Heart right ventricle (tissue), 16 donors: ENCODE data around the gene CCDC28B. TPM values are rescaled to one million over a fixed set of nuclear protein-coding genes. Genes with fewer than 3 reads are reported as not detected.

Source experiments
- ATAC-seq, 8 donors: fragments of 200-7000 bp; cut with Tn5 transposase; one replicate each; pipeline ENCODE4 v1.9.1; 2020; ENCODE audit warnings: mild to moderate bottlenecking in 8 of 8, moderate library complexity in 8 of 8, moderate number of reproducible peaks in 1 of 8
- DNase-seq, 2 donors: peaks; one replicate each; pipeline ENCODE4 v3.0.0-alpha.2; 2020
- H3K27ac ChIP-seq, 10 donors: fragments of 200-600 bp; sonication (generic) in 2 of 10; one replicate each; pipeline versions ENCODE4 v1.5.0 to v1.8.0; 2020 to 2022; ENCODE audit warnings: mild to moderate bottlenecking in 3 of 10
- H3K27me3 ChIP-seq, 7 donors: fragments of 200-600 bp; one replicate each; pipeline ENCODE4 v1.8.0; 2021 to 2022; ENCODE audit warnings: mild to moderate bottlenecking in 2 of 7
- H3K36me3 ChIP-seq, 9 donors: fragments of 200-600 bp; sonication (generic) in 1 of 9; one replicate each; pipeline versions ENCODE4 v1.5.0 to v1.8.0; 2020 to 2022; ENCODE audit warnings: mild to moderate bottlenecking in 2 of 9
- H3K4me1 ChIP-seq, 9 donors: fragments of 200-600 bp; sonication (generic) in 1 of 9; one replicate each; pipeline versions ENCODE4 v1.5.0 to v1.8.0; 2020 to 2022; ENCODE audit warnings: mild to moderate bottlenecking in 4 of 9
- H3K4me3 ChIP-seq, 10 donors: fragments of 200-600 bp; sonication (generic) in 2 of 10; one replicate each; pipeline versions ENCODE4 v1.5.0 to v1.8.0; 2020 to 2022; ENCODE audit warnings: mild to moderate bottlenecking in 7 of 10, moderate library complexity in 2 of 10
- H3K9me3 ChIP-seq, 11 donors: fragments of 200-600 bp in 10 of 11; sonication (generic) in 2 of 11; one replicate each; pipeline versions ENCODE4 v1.5.0 to v1.8.0; 2013 to 2022; ENCODE audit warnings: mild to moderate bottlenecking in 2 of 11, control low read depth in 1 of 11, moderate library complexity in 1 of 11
- WGBS, 2 donors: extraction: QIAGEN DNeasy Blood & Tissue Kit; methylation state at CpG; one replicate each; pipeline ENCODE4 v1.1.7; 2013; ENCODE audit warnings: inconsistent platforms in 1 of 2; 5-methylcytosine and 5-hydroxymethylcytosine counted together
- intact Hi-C, 10 donors: fragments of 100-400 bp; cut with DNase I; formaldehyde crosslinking; loops; one replicate each; pipeline versions ENCODE4 v1.11.1 to v1.14.2; 2022
- polyA plus RNA-seq, 2 donors: library from polyadenylated mRNA; stranded (reverse); fragments of 200-250 nt; gene quantifications; one replicate each; pipeline ENCODE4 v1.2.3, GENCODE V29; 2013
- total RNA-seq, 10 donors: library from RNA; stranded (reverse); fragmentation: NEBNext Ultra II Directional in 3 of 10; extraction: Animal tissue kit (Norgen Biotek cat#: 25700) in 3 of 10; gene quantifications; one replicate each; pipeline versions ENCODE4 v1.2.1 to v1.2.4, GENCODE V29; 2021 to 2023
- TF ChIP-seq, protein P1 (sequence below), 9 donors: fragments of 200-600 bp; sonication (generic) in 2 of 9; IDR thresholded peaks; one replicate each; pipeline versions ENCODE4 v1.5.0 to v1.8.0; 2021 to 2022; ENCODE audit warnings: antibody characterized with exemption in 9 of 9, mild to moderate bottlenecking in 5 of 9, moderate library complexity in 1 of 9
- donor health status: Arrhythmogenic right ventricular cardiomyopathy.
- donor health status: ischemic (EF 13 %, LVEDD 7.1; RV severe dilation, severe dysfunction).
- donor health status: healthy with polysubstance abuse.
- donor health status: DM: no; HTN: yes; CAD: no.
- donor health status: DM: no; HTN: no; CAD: no.
- donor health status: ischemic (EF 25% LVEDD 6.9; RV normal size, moderate dysfunction).
- donor health status: ischemic (EF 25% LVEDD 5.7; RV mildly dilated, moderate dysfunction).
- donor health status: healthy.
- donor health status: DM: yes; HTN: yes; CAD: no.
- donor health status: Ischemic cardiomyopathy.
- donor health status: ischemic (EF 35%, LVEDD 5.7; RV mildly dilated, moderate dysfunction).
- donor health status: nonischemic (EF 11% LVEDD 7.7; RV severe dilation, severe dysfunction).
- donor health status: DM: yes; HTN: yes; CAD: no.
- donor health status: PGD.
- donor health status: ischemic (EF 29% LVEDD 5.4; RV normal size, mild dysfunction).
- donor health status: nonischemic (EF 23%, LVEDD 6.1; RV moderate dilation, normal function).

The CCDC28B gene
- total and polyA plus RNA-seq, 12 donors = 11.8 to 42.7 (median 17.7) TPM

DNA sequence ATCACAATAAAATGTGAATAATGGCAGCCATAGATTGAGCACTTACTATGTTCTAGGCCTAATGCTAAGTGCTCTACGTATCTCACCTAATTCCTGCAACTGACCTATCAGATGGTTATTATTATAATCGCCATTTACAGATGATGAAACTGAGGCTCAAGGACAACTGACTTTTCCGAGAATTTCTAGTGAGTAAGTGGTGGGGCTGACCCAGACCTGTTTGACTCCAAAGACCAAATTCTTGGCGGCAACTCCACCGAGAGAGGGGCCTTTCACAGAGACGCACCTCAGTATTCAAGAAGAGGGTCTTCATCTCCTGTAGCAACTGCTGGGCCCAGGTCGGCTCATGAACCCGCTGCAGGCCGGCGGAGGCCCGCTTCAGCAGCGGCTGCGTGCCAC, 21.2 kb downstream of the CCDC28B start:
- WGBS, 2 donors = 8% methylated on average over 13 of the region's 13 CpGs
- DNase-seq (no peak), ATAC-seq (no peak)
- H3K27me3 ChIP-seq = no peaks in the 10 kb centered on the region
- H3K27ac ChIP-seq = peak overlapping the region in 9 of 10 donors; percentile 76 to 95 (median 91)
- H3K4me1 ChIP-seq = peaks cover 5 to 36% (median 28%) of the 10 kb centered on the region in 9 donors
- TF ChIP-seq, protein P1, sequence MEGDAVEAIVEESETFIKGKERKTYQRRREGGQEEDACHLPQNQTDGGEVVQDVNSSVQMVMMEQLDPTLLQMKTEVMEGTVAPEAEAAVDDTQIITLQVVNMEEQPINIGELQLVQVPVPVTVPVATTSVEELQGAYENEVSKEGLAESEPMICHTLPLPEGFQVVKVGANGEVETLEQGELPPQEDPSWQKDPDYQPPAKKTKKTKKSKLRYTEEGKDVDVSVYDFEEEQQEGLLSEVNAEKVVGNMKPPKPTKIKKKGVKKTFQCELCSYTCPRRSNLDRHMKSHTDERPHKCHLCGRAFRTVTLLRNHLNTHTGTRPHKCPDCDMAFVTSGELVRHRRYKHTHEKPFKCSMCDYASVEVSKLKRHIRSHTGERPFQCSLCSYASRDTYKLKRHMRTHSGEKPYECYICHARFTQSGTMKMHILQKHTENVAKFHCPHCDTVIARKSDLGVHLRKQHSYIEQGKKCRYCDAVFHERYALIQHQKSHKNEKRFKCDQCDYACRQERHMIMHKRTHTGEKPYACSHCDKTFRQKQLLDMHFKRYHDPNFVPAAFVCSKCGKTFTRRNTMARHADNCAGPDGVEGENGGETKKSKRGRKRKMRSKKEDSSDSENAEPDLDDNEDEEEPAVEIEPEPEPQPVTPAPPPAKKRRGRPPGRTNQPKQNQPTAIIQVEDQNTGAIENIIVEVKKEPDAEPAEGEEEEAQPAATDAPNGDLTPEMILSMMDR (IDR thresholded peaks at IDR 0.05) = no peak
- H3K9me3 ChIP-seq = no peaks in the 10 kb centered on the region
- intact Hi-C loops = loop anchor here in 6 of 10 donors (5.0 to 10.0 kb wide), 3 partner anchors 91 to 103 kb away; no protein-coding TSS in a partner anchor
- H3K4me3 ChIP-seq = peak overlapping the region; percentile 65 to 94 (median 84)
- H3K36me3 ChIP-seq = peaks cover 0 to 72% (median 18%) of the 10 kb centered on the region in 9 donors

DNA sequence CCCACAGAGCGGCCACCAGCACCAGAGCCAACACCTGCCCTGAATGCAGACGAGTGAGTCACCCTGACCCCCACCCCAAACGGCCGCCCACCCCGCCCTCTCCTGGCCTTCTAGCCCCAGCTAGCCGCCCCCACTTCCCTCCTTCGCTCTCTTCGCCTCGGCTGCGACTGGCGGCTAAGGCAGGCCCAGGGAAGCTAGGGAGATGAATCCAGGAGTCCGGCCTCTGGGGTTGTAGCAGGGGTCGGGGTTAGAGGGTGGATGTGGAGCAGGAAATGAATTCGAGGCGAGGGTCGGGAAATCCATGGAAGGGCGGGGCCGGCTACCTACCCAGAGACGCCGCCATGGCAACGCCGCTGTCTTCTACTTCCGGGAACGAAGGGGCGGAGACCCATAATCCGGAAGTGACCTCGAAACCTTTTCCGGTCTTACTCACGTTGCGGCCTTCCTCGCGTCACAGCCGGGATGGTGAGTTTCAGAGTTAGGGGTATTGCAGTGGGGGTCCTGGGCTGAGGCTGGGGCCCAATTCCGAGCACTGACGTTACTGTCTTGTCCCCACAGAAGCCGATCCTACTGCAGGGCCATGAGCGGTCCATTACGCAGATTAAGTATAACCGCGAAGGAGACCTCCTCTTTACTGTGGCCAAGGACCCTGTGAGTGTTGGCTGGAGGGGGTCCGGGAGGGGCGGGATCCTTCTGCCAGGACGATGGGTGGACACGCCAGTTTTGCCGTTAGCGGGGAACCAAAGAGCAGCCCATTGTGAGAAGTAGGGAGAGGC, 21.8 kb downstream of the CCDC28B start, which contains the start of the genes EIF3I and TMEM234:
Gene EIF3I, plus strand, starts transcription at position 428 of the 776 bp plus-strand sequence. Its CDS starts 35 bp downstream, at position 463.
Gene TMEM234, minus strand, starts transcription at position 374 of the 776 bp plus-strand sequence. Its CDS starts 31 bp downstream, at position 343.
- Histone ChIP-seq H3K4me3 (peak within 1 kb of the TSS; percentile 65 to 94 (median 84)), H3K27me3 (no peaks in the 10 kb centered on the region), H3K27ac (peak within 1 kb of the TSS; percentile 69 to 95 (median 90)), H3K4me1 (peaks cover 5 to 36% (median 28%) of the 10 kb centered on the region in 9 donors), H3K9me3 (no peaks in the 10 kb centered on the region), H3K36me3 (peaks cover 0 to 72% (median 20%) of the 10 kb centered on the region in 9 donors)
- WGBS, 2 donors = 0% methylated on average over 46 of the region's 46 CpGs
- TF ChIP-seq, protein P1 (IDR thresholded peaks at IDR 0.05) = no peak
- intact Hi-C loops = loop anchor here in 6 of 10 donors (5.0 to 10.0 kb wide), 3 partner anchors 90 to 103 kb away; no protein-coding TSS in a partner anchor
- DNase-seq = peak; percentile 88 to 95
- peak; percentile 91 to 97 (median 96) for ATAC-seq

DNA sequence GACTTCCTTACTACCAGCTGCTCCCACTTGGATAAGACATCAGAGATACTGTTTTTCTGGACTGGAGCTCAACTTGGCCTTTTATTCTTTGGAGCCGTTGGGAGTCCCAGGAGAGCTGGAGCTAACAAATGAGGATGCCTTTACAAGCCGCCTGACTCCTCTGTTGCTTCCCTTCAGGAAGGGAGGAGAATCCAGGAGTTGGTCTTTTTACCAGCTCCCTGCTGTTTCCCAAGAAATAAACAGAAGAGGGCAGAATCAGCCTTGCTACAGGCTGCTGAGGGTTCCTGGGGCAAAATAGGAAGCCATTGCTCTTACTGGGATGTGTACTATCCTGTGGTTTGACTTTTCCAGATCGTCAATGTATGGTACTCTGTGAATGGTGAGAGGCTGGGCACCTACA, 23.3 kb downstream of the CCDC28B start:
- WGBS, 2 donors = 56 to 65% methylated on average over 3 of the region's 3 CpGs
- H3K4me3 ChIP-seq = peak overlapping the region in 4 of 10 donors; percentile 77 to 84 (median 82)
- peaks cover 0 to 72% (median 31%) of the 10 kb centered on the region in 9 donors for H3K36me3 ChIP-seq
- TF ChIP-seq, protein P1 (IDR thresholded peaks at IDR 0.05) = peak in 4 of 9 donors; percentile 17 to 34 (median 30)
- ATAC-seq = peak in 2 of 8 donors; percentile 22 to 41
- H3K27me3 ChIP-seq = no peaks in the 10 kb centered on the region
- DNase-seq = no peak
- H3K9me3 ChIP-seq = no peaks in the 10 kb centered on the region
- intact Hi-C loops = loop anchor here in 6 of 10 donors (5.0 to 10.0 kb wide), 3 partner anchors 89 to 101 kb away; no protein-coding TSS in a partner anchor
- peak overlapping the region in 8 of 10 donors; percentile 76 to 95 (median 92) for H3K27ac ChIP-seq
- peaks cover 5 to 36% (median 28%) of the 10 kb centered on the region in 9 donors for H3K4me1 ChIP-seq

DNA sequence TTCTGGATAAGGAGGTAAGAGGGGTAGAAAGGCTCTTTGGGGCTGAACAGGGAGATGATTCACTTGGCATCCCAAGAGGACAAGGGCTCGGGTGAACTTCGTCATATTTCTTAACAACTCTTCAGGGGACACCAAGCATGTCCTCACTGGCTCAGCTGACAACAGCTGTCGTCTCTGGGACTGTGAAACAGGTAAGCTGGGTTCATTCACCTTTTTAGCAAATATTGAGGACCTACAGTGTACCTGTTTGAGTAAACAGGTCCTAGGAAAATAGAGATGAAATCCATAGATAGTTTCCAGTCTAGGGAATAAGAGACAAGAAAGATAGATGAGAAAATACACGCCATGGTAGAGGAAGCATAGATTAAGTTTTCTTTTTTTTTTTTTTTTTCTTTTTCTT, 23.9 kb downstream of the CCDC28B start:
- ATAC-seq (no peak), DNase-seq (no peak)
- no peaks in the 10 kb centered on the region for H3K27me3 ChIP-seq
- 85 to 88% methylated on average over 4 of the region's 4 CpGs for WGBS, 2 donors
- intact Hi-C loops = loop anchor here in 6 of 10 donors (5.0 to 10.0 kb wide), 3 partner anchors 88 to 101 kb away; no protein-coding TSS in a partner anchor
- H3K9me3 ChIP-seq = no peaks in the 10 kb centered on the region
- H3K4me3 ChIP-seq = peak overlapping the region in 1 of 10 donors; percentile 80
- peak overlapping the region in 3 of 10 donors; percentile 91 to 93 (median 92) for H3K27ac ChIP-seq
- TF ChIP-seq, protein P1 (IDR thresholded peaks at IDR 0.05) = no peak
- peaks cover 0 to 72% (median 37%) of the 10 kb centered on the region in 9 donors for H3K36me3 ChIP-seq
- H3K4me1 ChIP-seq = peaks cover 5 to 36% (median 28%) of the 10 kb centered on the region in 9 donors
